Thoracic aorta (tissue), 2 donors: Measurements from ENCODE around the gene PFKFB1. TPM values are rescaled to one million over a fixed set of nuclear protein-coding genes. Genes with fewer than 3 reads are reported as not detected.

Experiments used
- ATAC-seq: fragments of 150-250 bp; one replicate; pipeline ENCODE4 v1.8.0; 2017; ENCODE audit warnings: low read depth; ENCODE audit not compliant: insufficient number of reproducible peaks, low FRiP score
- DNase-seq: peaks from one replicate; pipeline ENCODE4 v3.0.0-alpha.2; 2020; ENCODE audit warnings: low spot score
- H3K27ac ChIP-seq, 2 donors: fragments of 200-600 bp; sonication (generic); 1 replicate in 1 of 2; 2 replicates in 1 of 2; pipeline ENCODE4 v1.5.1; 2016; ENCODE audit warnings: mild to moderate bottlenecking in 2 of 2, moderate library complexity in 2 of 2
- H3K27me3 ChIP-seq: fragments of 200-600 bp; sonication (generic); replicated peaks from 2 replicates; pipeline ENCODE4 v1.6.0; 2016; ENCODE audit warnings: mild to moderate bottlenecking; ENCODE audit not compliant: insufficient read depth
- H3K36me3 ChIP-seq: fragments of 200-600 bp; sonication (generic); one replicate; pipeline ENCODE4 v1.5.1; 2016
- H3K4me1 ChIP-seq, 2 donors: fragments of 200-600 bp; sonication (generic); 1 replicate in 1 of 2; 2 replicates in 1 of 2; pipeline versions ENCODE4 v1.5.1 to v1.6.0; 2016; ENCODE audit warnings: low read depth in 2 of 2, mild to moderate bottlenecking in 1 of 2; ENCODE audit not compliant: control insufficient read depth in 1 of 2
- H3K4me3 ChIP-seq: fragments of 200-600 bp; sonication (generic); 2 replicates; pipeline ENCODE4 v1.5.1; 2016; ENCODE audit warnings: mild to moderate bottlenecking
- H3K9me3 ChIP-seq: fragments of 200-600 bp; sonication (generic); 2 replicates; pipeline ENCODE4 v1.5.1; 2016
- total RNA-seq, 2 donors: library from RNA; depleted of rRNA; stranded (reverse); fragments of >200 nt; gene quantifications; one replicate each; pipeline versions ENCODE4 v1.1.0 to v1.2.3, GENCODE V29; 2016
- TF ChIP-seq, protein P1 (sequence below): fragments of 200-600 bp; sonication (generic); IDR thresholded peaks from one replicate; pipeline ENCODE4 v1.5.1; 2019; ENCODE audit warnings: antibody characterized with exemption

PFKFB1 gene
- total RNA-seq, 2 donors from 2014 or later = not detected

DNA sequence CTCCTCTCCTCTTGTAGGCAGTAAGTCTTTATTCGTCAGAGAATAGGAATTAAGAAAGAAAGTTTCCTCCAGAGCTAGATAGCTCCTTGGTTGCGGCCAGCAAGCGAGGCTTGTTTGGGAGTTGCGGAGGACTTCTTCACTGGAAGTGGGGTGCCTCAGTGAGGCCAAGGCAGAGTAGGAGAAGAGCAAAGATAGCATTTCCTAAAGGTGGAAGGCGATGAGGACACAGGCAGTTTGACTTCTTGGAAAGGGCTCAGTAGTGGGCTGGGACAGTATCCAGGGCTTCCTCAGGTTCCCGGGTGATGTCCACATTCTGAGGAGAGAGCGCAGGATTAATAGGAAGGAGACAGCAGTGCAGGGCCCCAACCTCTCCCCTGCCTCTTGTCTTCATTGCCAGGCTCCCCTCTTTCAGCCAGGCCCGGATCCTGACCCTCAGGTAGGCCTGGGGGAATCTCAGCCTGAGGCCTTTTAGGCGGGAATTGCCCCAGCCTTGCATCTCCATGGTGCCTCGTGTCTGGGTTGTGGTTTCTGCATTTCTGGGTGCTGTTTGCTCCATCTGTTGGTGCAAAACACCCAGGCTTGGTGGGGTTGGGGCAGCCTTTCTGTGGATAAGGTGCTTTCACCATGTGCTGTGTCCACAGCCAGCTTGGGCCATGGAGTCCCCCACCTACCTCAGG lies 60.7 kb downstream of the PFKFB1 start:
- H3K4me3 ChIP-seq = no peak overlapping the region
- no peak for ATAC-seq
- DNase-seq = no peak
- no peaks in the 10 kb centered on the region for H3K27me3 ChIP-seq
- no peaks in the 10 kb centered on the region for H3K9me3 ChIP-seq
- peaks cover 6% of the 10 kb centered on the region for H3K36me3 ChIP-seq
- TF ChIP-seq, protein P1, sequence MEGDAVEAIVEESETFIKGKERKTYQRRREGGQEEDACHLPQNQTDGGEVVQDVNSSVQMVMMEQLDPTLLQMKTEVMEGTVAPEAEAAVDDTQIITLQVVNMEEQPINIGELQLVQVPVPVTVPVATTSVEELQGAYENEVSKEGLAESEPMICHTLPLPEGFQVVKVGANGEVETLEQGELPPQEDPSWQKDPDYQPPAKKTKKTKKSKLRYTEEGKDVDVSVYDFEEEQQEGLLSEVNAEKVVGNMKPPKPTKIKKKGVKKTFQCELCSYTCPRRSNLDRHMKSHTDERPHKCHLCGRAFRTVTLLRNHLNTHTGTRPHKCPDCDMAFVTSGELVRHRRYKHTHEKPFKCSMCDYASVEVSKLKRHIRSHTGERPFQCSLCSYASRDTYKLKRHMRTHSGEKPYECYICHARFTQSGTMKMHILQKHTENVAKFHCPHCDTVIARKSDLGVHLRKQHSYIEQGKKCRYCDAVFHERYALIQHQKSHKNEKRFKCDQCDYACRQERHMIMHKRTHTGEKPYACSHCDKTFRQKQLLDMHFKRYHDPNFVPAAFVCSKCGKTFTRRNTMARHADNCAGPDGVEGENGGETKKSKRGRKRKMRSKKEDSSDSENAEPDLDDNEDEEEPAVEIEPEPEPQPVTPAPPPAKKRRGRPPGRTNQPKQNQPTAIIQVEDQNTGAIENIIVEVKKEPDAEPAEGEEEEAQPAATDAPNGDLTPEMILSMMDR = no peak
- H3K4me1 ChIP-seq = no peaks in the 10 kb centered on the region
- no peak overlapping the region for H3K27ac ChIP-seq

DNA sequence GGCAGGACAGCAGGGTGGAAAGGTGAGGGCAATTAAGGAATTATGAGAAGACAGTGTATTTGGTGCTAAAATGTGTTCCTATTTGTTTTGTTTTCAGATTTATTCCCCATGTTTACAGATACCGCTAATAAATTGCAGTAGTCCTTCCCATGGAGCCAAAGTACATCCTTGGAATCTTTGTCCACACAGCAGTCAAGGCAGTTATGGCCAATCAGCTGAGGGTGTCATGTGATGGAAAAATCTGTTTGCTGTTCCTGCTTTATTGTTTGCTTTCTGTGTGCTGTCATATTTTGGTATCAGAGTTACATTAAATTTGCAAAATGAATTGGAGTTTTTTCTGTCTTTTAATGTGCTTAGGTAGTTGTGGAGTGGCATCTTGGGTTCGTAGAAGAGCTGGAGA lies 62.9 kb downstream of the PFKFB1 start:
- Histone ChIP-seq H3K9me3 (no peaks in the 10 kb centered on the region), H3K4me1 (no peaks in the 10 kb centered on the region), H3K27me3 (no peaks in the 10 kb centered on the region), H3K36me3 (peaks cover 12% of the 10 kb centered on the region), H3K4me3 (no peak overlapping the region), H3K27ac (no peak overlapping the region)
- TF ChIP-seq, protein P1 = no peak
- DNase-seq = no peak
- ATAC-seq = no peak

DNA sequence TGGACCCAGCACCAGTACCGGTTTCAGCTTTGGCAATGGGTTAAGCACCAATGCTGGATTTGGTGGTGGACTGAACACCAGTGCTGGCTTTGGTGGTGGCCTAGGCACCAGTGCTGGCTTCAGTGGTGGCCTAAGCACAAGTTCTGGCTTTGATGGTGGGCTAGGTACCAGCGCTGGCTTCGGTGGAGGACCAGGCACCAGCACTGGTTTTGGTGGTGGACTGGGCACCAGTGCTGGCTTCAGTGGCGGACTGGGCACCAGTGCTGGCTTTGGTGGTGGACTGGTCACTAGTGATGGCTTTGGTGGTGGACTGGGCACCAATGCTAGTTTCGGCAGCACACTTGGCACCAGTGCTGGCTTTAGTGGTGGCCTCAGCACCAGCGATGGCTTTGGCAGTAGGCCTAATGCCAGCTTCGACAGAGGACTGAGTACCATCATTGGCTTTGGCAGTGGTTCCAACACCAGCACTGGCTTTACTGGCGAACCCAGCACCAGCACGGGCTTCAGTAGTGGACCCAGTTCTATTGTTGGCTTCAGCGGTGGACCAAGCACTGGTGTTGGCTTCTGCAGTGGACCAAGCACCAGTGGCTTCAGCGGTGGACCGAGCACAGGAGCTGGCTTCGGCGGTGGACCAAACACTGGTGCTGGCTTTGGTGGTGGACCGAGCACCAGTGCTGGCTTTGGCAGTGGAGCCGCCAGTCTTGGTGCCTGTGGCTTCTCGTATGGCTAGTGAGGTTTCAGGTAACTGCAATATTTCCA lies 63.5 kb downstream of the PFKFB1 start:
- Histone ChIP-seq H3K27ac (no peak overlapping the region), H3K9me3 (no peaks in the 10 kb centered on the region), H3K4me1 (no peaks in the 10 kb centered on the region), H3K27me3 (no peaks in the 10 kb centered on the region), H3K4me3 (no peak overlapping the region), H3K36me3 (peaks cover 12% of the 10 kb centered on the region)
- no peak for ATAC-seq
- TF ChIP-seq, protein P1 = no peak
- no peak for DNase-seq

DNA sequence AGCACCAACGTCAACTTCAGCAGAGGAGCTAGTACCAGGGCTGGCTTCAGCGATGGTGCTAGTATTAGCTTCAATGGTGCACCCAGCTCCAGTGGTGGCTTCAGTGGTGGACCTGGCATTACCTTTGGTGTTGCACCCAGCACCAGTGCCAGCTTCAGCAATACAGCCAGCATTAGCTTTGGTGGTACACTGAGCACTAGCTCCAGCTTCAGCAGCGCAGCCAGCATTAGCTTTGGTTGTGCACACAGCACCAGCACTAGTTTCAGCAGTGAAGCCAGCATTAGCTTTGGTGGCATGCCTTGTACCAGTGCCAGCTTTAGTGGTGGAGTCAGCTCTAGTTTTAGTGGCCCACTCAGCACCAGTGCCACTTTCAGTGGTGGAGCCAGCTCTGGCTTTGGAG lies 65.1 kb downstream of the PFKFB1 start:
- no peaks in the 10 kb centered on the region for H3K4me1 ChIP-seq
- no peak for DNase-seq
- TF ChIP-seq, protein P1 = no peak
- no peak for ATAC-seq
- H3K27ac ChIP-seq = no peak overlapping the region
- H3K4me3 ChIP-seq = no peak overlapping the region
- no peaks in the 10 kb centered on the region for H3K9me3 ChIP-seq
- peaks cover 15% of the 10 kb centered on the region for H3K36me3 ChIP-seq
- no peaks in the 10 kb centered on the region for H3K27me3 ChIP-seq

DNA sequence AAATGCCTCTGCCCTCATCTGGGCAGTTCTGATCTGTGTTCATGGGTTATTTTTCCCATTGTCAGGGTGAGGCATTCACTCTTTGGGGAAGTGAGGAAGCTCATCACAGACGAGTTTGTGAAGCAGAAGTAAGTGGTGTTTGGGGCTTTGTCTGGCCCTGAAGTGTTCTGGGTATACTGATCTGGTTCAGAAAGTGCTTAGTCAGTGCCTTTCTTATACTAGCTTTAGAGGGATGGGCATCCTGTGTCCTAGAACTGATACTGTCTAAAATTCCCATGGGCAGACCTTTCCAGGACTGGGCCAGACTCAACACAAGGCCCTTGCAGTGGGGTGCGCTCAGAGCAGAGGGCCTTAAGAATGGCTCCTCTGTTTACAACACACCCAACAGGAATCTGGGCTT lies 67.0 kb downstream of the PFKFB1 start:
- no peak for ATAC-seq
- Histone ChIP-seq H3K36me3 (peaks cover 15% of the 10 kb centered on the region), H3K4me1 (no peaks in the 10 kb centered on the region), H3K27ac (no peak overlapping the region), H3K4me3 (no peak overlapping the region), H3K9me3 (no peaks in the 10 kb centered on the region), H3K27me3 (no peaks in the 10 kb centered on the region)
- no peak for DNase-seq
- TF ChIP-seq, protein P1 = no peak
